K562 (cell line): ENCODE results near the gene BLID. TPM values are rescaled to one million over a fixed set of nuclear protein-coding genes. Genes with fewer than 3 reads are reported as not detected.

Experiments
- ATAC-seq: fragments of 200-7000 bp; cut with Tn5 transposase; 3 replicates; pipeline ENCODE4 v1.9.1; 2020; ENCODE audit warnings: moderate library complexity
- BruUV-seq: library from RNA; stranded (reverse); fragments of 400-500 nt; replicated peaks from 2 replicates; lab custom pipeline; 2021; lab: Mats Ljungman, UMichigan
- CTCF ChIA-PET: fragments of 300-600 bp; formaldehyde crosslinking; extraction: SDS; loops from one replicate; lab custom pipeline; 2021; ENCODE audit warnings: low intra/inter-chr PET ratio; lab: Yijun Ruan, JAX
- POLR2A ChIA-PET: fragments of 300-600, 350-650 bp; sonication (Branson Sonifier 250); formaldehyde crosslinking; extraction: SDS; loops from one replicate; lab custom pipeline; 2021; ENCODE audit warnings: antibody characterized with exemption, inconsistent platforms; lab: Yijun Ruan, JAX
- DNase-seq, 4 experiments: peaks; one replicate each; pipeline versions ENCODE4 v3.0.0 to v3.0.0-alpha.2; 2011 to 2018; ENCODE audit warnings: low spot score in 3 of 4, mixed read lengths in 3 of 4; ENCODE audit errors: extremely low read depth in 1 of 4
- FAIRE-seq: peaks from 2 replicates; lab custom pipeline; 2011; peaks lifted over from hg19 to GRCh38; lab: Jason Lieb, UNC
- H2AFZ ChIP-seq: 2 replicates; pipeline ENCODE4 v1.6.0; 2011; ENCODE audit warnings: low read depth, low read length, control low read depth, inconsistent platforms
- H3K27ac ChIP-seq: fragments of 200-600 bp; 3 replicates; pipeline ENCODE4 v1.8.0; 2011; ENCODE audit warnings: low read depth, mild to moderate bottlenecking, control low read depth, inconsistent platforms, low read length, moderate library complexity, mixed read lengths; ENCODE audit errors: extremely low read depth
- H3K27me3 ChIP-seq, 2 experiments: fragments of 300-600 bp in 1 of 2; 2 replicates in 1 of 2; 3 replicates in 1 of 2; pipeline versions ENCODE4 v1.6.0 to v1.8.0; 2011; ENCODE audit warnings: inconsistent platforms in 2 of 2, low read length in 2 of 2, mild to moderate bottlenecking in 1 of 2, mixed read lengths in 1 of 2, moderate library complexity in 1 of 2; ENCODE audit not compliant: control insufficient read depth in 2 of 2, insufficient read depth in 2 of 2
- H3K36me3 ChIP-seq: fragments of 300-600 bp; 3 replicates; pipeline ENCODE4 v1.8.0; 2011; ENCODE audit warnings: mild to moderate bottlenecking, low read length, inconsistent platforms; ENCODE audit not compliant: control insufficient read depth, insufficient read depth
- H3K4me1 ChIP-seq, 2 experiments: fragments of 200-600 bp in 1 of 2; replicated peaks in 1 of 2; 2 replicates in 1 of 2; 3 replicates in 1 of 2; pipeline versions ENCODE4 v1.5.1 to v1.8.0; 2011; ENCODE audit warnings: inconsistent platforms in 2 of 2, low read length in 2 of 2, mild to moderate bottlenecking in 1 of 2, mixed read lengths in 1 of 2, moderate library complexity in 1 of 2; ENCODE audit not compliant: control insufficient read depth in 2 of 2, insufficient read depth in 2 of 2
- H3K4me2 ChIP-seq: 2 replicates; pipeline ENCODE4 v1.6.1; 2011; ENCODE audit warnings: low read length, control low read depth, inconsistent platforms, mixed read lengths; ENCODE audit not compliant: insufficient read depth
- H3K4me3 ChIP-seq: fragments of 200-600 bp; sonication (generic), shearing (Covaris generic); 2 replicates; pipeline ENCODE4 v1.5.1; 2016; ENCODE audit warnings: control low read depth, inconsistent platforms
- H3K79me2 ChIP-seq: fragments of 200-600 bp; 3 replicates; pipeline ENCODE4 v1.8.0; 2011; ENCODE audit warnings: low read length, inconsistent platforms; ENCODE audit not compliant: control insufficient read depth, insufficient read depth
- H3K9ac ChIP-seq, 2 experiments: 2 replicates each; pipeline versions ENCODE4 v1.6.0 to v1.6.1; 2011; ENCODE audit warnings: low read depth in 2 of 2, low read length in 2 of 2, control low read depth in 1 of 2, inconsistent platforms in 1 of 2, mild to moderate bottlenecking in 1 of 2, mixed read lengths in 1 of 2; ENCODE audit not compliant: insufficient read depth in 1 of 2
- H3K9me1 ChIP-seq: one replicate; pipeline ENCODE4 v1.6.0; 2011; ENCODE audit warnings: inconsistent platforms, mild to moderate bottlenecking, low read length, moderate library complexity; ENCODE audit not compliant: control insufficient read depth, insufficient read depth
- H3K9me3 ChIP-seq: replicated peaks from 2 replicates; pipeline ENCODE4 v1.5.1; 2011; ENCODE audit warnings: low read depth, low read length, inconsistent platforms; ENCODE audit not compliant: control insufficient read depth, insufficient read depth
- H4K20me1 ChIP-seq: replicated peaks from 2 replicates; pipeline ENCODE4 v1.6.1; 2011; ENCODE audit warnings: low read length, inconsistent platforms, mixed read lengths; ENCODE audit not compliant: control insufficient read depth, insufficient read depth
- ARNT ChIP-seq, 2 experiments: fragments of 450-650 bp; IDR thresholded peaks; 2 replicates each; pipeline ENCODE4 v1.6.1; 2016; ENCODE audit warnings: mild to moderate bottlenecking in 1 of 2
- CBX8 ChIP-seq: fragments of 200-600 bp; sonication (generic); IDR thresholded peaks from 2 replicates; pipeline ENCODE4 v1.6.1; 2012; ENCODE audit warnings: borderline replicate concordance, mixed run types, low read depth, mild to moderate bottlenecking, moderate library complexity, mixed read lengths, low read length, control low read depth, inconsistent platforms; ENCODE audit not compliant: poor library complexity, severe bottlenecking; ENCODE audit errors: extremely low read depth
- CEBPB ChIP-seq: fragments of 450-650 bp; IDR thresholded peaks from 2 replicates; pipeline ENCODE4 v1.6.1; 2016; ENCODE audit warnings: missing genetic modification characterization, missing compliant biosample characterization
- EGR1 ChIP-seq: fragments of 450-650 bp; conservative IDR thresholded peaks from 2 replicates; pipeline ENCODE4 v1.6.1; 2017; ENCODE audit warnings: mild to moderate bottlenecking
- HDAC1 ChIP-seq, 2 experiments: fragments of 450-650 bp; IDR thresholded peaks; 2 replicates each; pipeline ENCODE4 v1.6.1; 2016 to 2017; ENCODE audit warnings: inconsistent platforms in 1 of 2, mild to moderate bottlenecking in 1 of 2, moderate library complexity in 1 of 2
- HEY1 ChIP-seq: fragments of 250-450 bp; sonication (Bioruptor Pico); IDR thresholded peaks from 2 replicates; pipeline ENCODE4 v1.5.0; 2020; ENCODE audit warnings: mild to moderate bottlenecking, moderate library complexity, borderline replicate concordance
- MECOM ChIP-seq: fragments of 250-450 bp; sonication (Bioruptor Pico); IDR thresholded peaks from 2 replicates; pipeline ENCODE4 v1.8.0; 2022; ENCODE audit warnings: inconsistent platforms
- NCOA2 ChIP-seq, 2 experiments: fragments of 450-650 bp; IDR thresholded peaks; 2 replicates each; pipeline ENCODE4 v1.6.1; 2018; ENCODE audit warnings: mild to moderate bottlenecking in 2 of 2, moderate library complexity in 1 of 2; ENCODE audit not compliant: partially characterized antibody in 2 of 2
- NFYB ChIP-seq: IDR thresholded peaks from 2 replicates; pipeline ENCODE4 v1.6.1; 2011; ENCODE audit warnings: mild to moderate bottlenecking, moderate library complexity; ENCODE audit not compliant: insufficient read length; ENCODE audit errors: extremely low read depth
- OTX1 ChIP-seq: fragments of 450-650 bp; formaldehyde crosslinking; IDR thresholded peaks from 2 replicates; pipeline ENCODE4 v1.4.0; 2022; ENCODE audit warnings: mild to moderate bottlenecking
- POLR2AphosphoS5 ChIP-seq: IDR thresholded peaks from 2 replicates; pipeline ENCODE4 v1.6.1; 2011; ENCODE audit warnings: mild to moderate bottlenecking, low read depth, low read length, moderate library complexity; ENCODE audit not compliant: control insufficient read depth, insufficient read depth
- POLR2B ChIP-seq: fragments of 450-650 bp; IDR thresholded peaks from 2 replicates; pipeline ENCODE4 v1.6.1; 2018; ENCODE audit warnings: low read depth; ENCODE audit not compliant: partially characterized antibody
- POLR2G ChIP-seq: fragments of 200-400 bp; formaldehyde crosslinking; IDR thresholded peaks from 2 replicates; pipeline ENCODE4 v1.6.1; 2017; ENCODE audit warnings: low read depth, mild to moderate bottlenecking, antibody characterized with exemption, low read length, moderate library complexity
- SMARCA4 ChIP-seq: fragments of 450-650 bp; IDR thresholded peaks from 2 replicates; pipeline ENCODE4 v1.6.1; 2016
- ZBTB8A ChIP-seq: fragments of 450-650 bp; IDR thresholded peaks from 2 replicates; pipeline ENCODE4 v1.6.1; 2018; ENCODE audit warnings: mild to moderate bottlenecking, moderate library complexity; ENCODE audit not compliant: partially characterized antibody
- WGBS: fragments of 100-300 bp; shearing (Covaris generic); methylation state at CpG from one replicate; pipeline ENCODE4 v1.1.6; 2016; ENCODE audit warnings: low coverage, mixed read lengths; ENCODE audit not compliant: insufficient coverage; ENCODE audit errors: missing lambda C conversion rate; 5-methylcytosine and 5-hydroxymethylcytosine counted together
- in situ Hi-C: fragments of 300-500 bp; cut with MboI; formaldehyde crosslinking; loops from 4 replicates; pipeline ENCODE4 v1.15.0; 2018; ENCODE audit warnings: inconsistent platforms, mixed read lengths
- intact Hi-C: fragments of 100-400 bp; cut with micrococcal nuclease; formaldehyde crosslinking; loops from 2 replicates; pipeline ENCODE4 v1.14.2; 2022
- polyA plus RNA-seq, 8 experiments: library from polyadenylated mRNA; depleted of rRNA in 4 of 8; stranded (reverse) in 5 of 8; unstranded in 3 of 8; fragments of >200 nt; fragmentation: Nextera tagmentation in 2 of 8; fragmentation: Illumina TruSeq in 1 of 8; extraction: Ambion mirVana in 2 of 8; extraction: Trizol in 1 of 8; gene quantifications; 2 replicates each; pipeline versions ENCODE4 v1.2.1 to v1.2.3, GENCODE V29; 2011 to 2014; ENCODE audit warnings: inconsistent platforms in 1 of 8, missing spikeins in 1 of 8
- total RNA-seq, 7 experiments: library from RNA; depleted of rRNA in 6 of 7; stranded (reverse); fragments of >200 nt in 6 of 7; fragmentation: Illumina TruSeq in 2 of 7; extraction: Trizol in 2 of 7; gene quantifications; 2 replicates each; pipeline versions ENCODE4 v1.2.1 to v1.2.3, GENCODE V29; 2011 to 2021; ENCODE audit warnings: low replicate concordance in 1 of 7
- TF ChIP-seq, protein P1 (sequence below): fragments of 250-450 bp; sonication (Bioruptor Pico); IDR thresholded peaks from 2 replicates; pipeline ENCODE4 v1.5.0; 2021; ENCODE audit warnings: mild to moderate bottlenecking, borderline replicate concordance

Gene BLID
- total and polyA plus RNA-seq, 9 of the 15 experiments (the other 6 are each of a cell fraction or from before 2014, with no cell fraction given), result not detected

DNA sequence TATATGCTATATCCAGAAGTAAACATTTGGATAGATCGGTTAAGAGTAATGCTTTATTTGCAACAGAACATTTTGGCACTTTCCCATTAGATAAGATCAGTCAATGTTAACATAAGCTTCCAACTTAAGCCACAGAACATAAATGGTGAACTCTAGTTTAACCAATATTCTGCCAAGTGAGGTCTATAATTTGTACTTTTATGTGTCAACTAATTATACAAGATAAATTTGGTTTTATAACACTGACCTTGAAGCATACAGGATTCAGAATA, 23.5 kb upstream of the BLID start (continued):
- TF ChIP-seq SMARCA4 (no peak), EGR1 (no peak), POLR2B (no peak), NFYB (no peak)

DNA sequence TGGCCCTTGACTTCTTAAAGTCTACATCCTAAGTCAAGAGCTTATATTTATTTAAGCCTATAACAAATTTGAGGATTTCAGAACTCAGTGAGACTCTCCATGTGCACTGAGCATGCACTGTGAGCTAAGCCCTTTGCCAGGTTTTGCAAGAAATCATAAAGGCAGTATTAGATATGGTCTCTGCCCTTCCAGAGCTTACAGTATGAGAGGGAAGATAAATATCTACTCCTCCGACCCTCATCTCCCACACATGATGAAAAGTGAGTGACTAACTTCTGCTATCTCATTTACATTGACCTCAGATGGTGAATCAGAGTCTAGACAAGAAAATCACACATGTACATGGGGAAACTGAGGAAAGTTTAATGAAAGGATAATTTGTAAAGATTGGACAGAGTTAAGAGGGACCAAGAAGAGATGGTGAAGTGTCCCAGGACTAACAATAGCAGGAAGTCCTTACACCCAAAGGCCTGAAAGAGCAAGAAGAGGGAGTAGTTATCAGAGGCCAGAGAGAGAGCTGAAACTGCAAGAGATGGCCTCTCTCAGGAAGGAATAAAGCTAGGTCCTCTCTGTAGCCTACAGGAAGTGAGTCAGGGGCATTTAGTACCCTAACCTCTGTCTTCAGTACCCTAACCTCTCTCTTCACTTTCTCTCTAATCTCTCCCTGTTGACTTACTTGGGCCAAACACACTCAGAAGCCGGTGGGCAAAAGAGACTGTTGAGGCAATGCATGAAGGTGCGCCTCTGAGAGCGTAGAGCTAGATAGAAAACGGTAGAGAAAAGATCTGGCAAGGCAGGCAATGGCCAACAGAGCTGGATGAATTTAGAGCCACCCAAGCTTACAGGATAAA, 23.0 kb upstream of the BLID start:
- 0% methylated on average over 5 of the region's 5 CpGs for WGBS
- TF ChIP-seq, protein P1, sequence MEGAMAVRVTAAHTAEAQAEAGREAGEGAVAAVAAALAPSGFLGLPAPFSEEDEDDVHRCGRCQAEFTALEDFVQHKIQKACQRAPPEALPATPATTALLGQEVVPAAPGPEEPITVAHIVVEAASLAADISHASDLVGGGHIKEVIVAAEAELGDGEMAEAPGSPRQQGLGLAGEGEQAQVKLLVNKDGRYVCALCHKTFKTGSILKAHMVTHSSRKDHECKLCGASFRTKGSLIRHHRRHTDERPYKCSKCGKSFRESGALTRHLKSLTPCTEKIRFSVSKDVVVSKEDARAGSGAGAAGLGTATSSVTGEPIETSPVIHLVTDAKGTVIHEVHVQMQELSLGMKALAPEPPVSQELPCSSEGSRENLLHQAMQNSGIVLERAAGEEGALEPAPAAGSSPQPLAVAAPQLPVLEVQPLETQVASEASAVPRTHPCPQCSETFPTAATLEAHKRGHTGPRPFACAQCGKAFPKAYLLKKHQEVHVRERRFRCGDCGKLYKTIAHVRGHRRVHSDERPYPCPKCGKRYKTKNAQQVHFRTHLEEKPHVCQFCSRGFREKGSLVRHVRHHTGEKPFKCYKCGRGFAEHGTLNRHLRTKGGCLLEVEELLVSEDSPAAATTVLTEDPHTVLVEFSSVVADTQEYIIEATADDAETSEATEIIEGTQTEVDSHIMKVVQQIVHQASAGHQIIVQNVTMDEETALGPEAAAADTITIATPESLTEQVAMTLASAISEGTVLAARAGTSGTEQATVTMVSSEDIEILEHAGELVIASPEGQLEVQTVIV, result no peak
- TF ChIP-seq HEY1 (CRISPR knock-in tag) (no peak), CEBPB (tag) (no peak), NCOA2 (IDR thresholded peaks at IDR 0.05; ENCODE audit: partially characterized antibody in 2 of 2) (no peak), HDAC1 (IDR thresholded peaks at IDR 0.05) (no peak), ZBTB8A (no peak), CBX8 (no peak), OTX1 (no peak), POLR2G (no peak), POLR2AphosphoS5 (no peak), ARNT (IDR thresholded peaks at IDR 0.05) (no peak), MECOM (CRISPR knock-in tag) (no peak)

More for the DNA sequence above, 23.0 kb upstream of the BLID start:
- intact Hi-C loops, result no loop called here
- POLR2A ChIA-PET, result no interaction called here
- no peaks in the 10 kb centered on the region for H4K20me1 ChIP-seq
- no peaks in the 10 kb centered on the region for H3K4me1 ChIP-seq
- no peak overlapping the region for H3K27ac ChIP-seq
- H3K9me1 ChIP-seq, result no peaks in the 10 kb centered on the region
- no TSS peak for BruUV-seq
- H3K9ac ChIP-seq, result no peak overlapping the region
- no peak overlapping the region for H3K4me3 ChIP-seq
- ATAC-seq (no peak), FAIRE-seq (no peak), DNase-seq (no peak)
- CTCF ChIA-PET, result no interaction called here
- H3K27me3 ChIP-seq, result no peaks in the 10 kb centered on the region
- in situ Hi-C loops, result no loop called here
- H3K4me2 ChIP-seq, result no peak overlapping the region
- H3K36me3 ChIP-seq, result no peaks in the 10 kb centered on the region
- H3K79me2 ChIP-seq, result no peaks in the 10 kb centered on the region
- H2AFZ ChIP-seq, result no peak overlapping the region
- no peaks in the 10 kb centered on the region for H3K9me3 ChIP-seq
